Heart left ventricle (tissue), 16 donors: ENCODE results near the gene MAN2A1. TPM values are rescaled to one million over a fixed set of nuclear protein-coding genes. Genes with fewer than 3 reads are reported as not detected.
A peak's percentile ranks its signal among the peaks of the same experiment; 100 is the strongest.

Source experiments
- ATAC-seq, 4 donors: fragments of 200-7000 bp; cut with Tn5 transposase; one replicate each; pipeline ENCODE4 v1.9.1; 2020 to 2022; ENCODE audit warnings: moderate library complexity in 4 of 4, mild to moderate bottlenecking in 3 of 4, moderate number of reproducible peaks in 1 of 4
- DNase-seq, 5 donors: peaks; one replicate each; pipeline ENCODE4 v3.0.0-alpha.2; 2020
- H3K27ac ChIP-seq, 12 donors: fragments of 200-600 bp; sonication (generic) in 4 of 12; one replicate each; pipeline versions ENCODE4 v1.5.0 to v1.8.0; 2016 to 2022; ENCODE audit warnings: mild to moderate bottlenecking in 2 of 12
- H3K27me3 ChIP-seq, 9 donors: fragments of 200-600 bp; sonication (generic) in 2 of 9; one replicate each; pipeline versions ENCODE4 v1.5.1 to v1.8.0; 2016 to 2022; ENCODE audit warnings: mild to moderate bottlenecking in 3 of 9
- H3K36me3 ChIP-seq, 9 donors: fragments of 200-600 bp; sonication (generic) in 2 of 9; one replicate each; pipeline versions ENCODE4 v1.5.0 to v1.8.0; 2018 to 2022; ENCODE audit warnings: mild to moderate bottlenecking in 2 of 9
- H3K4me1 ChIP-seq, 12 donors: fragments of 200-600 bp; sonication (generic) in 4 of 12; one replicate each; pipeline versions ENCODE4 v1.5.0 to v1.8.0; 2016 to 2022; ENCODE audit warnings: mild to moderate bottlenecking in 3 of 12
- H3K4me3 ChIP-seq, 12 donors: fragments of 200-600 bp; sonication (generic) in 4 of 12; one replicate each; pipeline versions ENCODE4 v1.5.0 to v1.8.0; 2017 to 2022; ENCODE audit warnings: mild to moderate bottlenecking in 9 of 12, moderate library complexity in 4 of 12
- H3K9me3 ChIP-seq, 12 donors: fragments of 200-600 bp; sonication (generic) in 4 of 12; one replicate each; pipeline versions ENCODE4 v1.5.0 to v1.8.0; 2016 to 2022; ENCODE audit warnings: mild to moderate bottlenecking in 1 of 12
- CTCF ChIP-seq, 12 donors: fragments of 200-600 bp; sonication (generic) in 4 of 12; IDR thresholded peaks; one replicate each; pipeline versions ENCODE4 v1.5.0 to v1.8.0; 2018 to 2022; ENCODE audit warnings: antibody characterized with exemption in 12 of 12, mild to moderate bottlenecking in 5 of 12
- POLR2A ChIP-seq, 2 donors: fragments of 450-650 bp; IDR thresholded peaks; one replicate each; pipeline ENCODE4 v1.6.1; 2017; ENCODE audit warnings: antibody characterized with exemption in 2 of 2, mild to moderate bottlenecking in 2 of 2, moderate library complexity in 2 of 2
- WGBS, 4 donors: extraction: QIAGEN DNeasy Blood & Tissue Kit in 2 of 4; methylation state at CpG; one replicate each; pipeline versions ENCODE4 v1.1.5 to v1.1.7; 2013 to 2018; 5-methylcytosine and 5-hydroxymethylcytosine counted together
- intact Hi-C, 10 donors: fragments of 100-400 bp; cut with DNase I; formaldehyde crosslinking; loops; one replicate each; pipeline versions ENCODE4 v1.11.1 to v1.14.2; 2022
- polyA plus RNA-seq, 2 donors: library from polyadenylated mRNA; stranded (reverse); fragments of 200-250 nt; gene quantifications; one replicate each; pipeline ENCODE4 v1.2.3, GENCODE V29; 2013
- total RNA-seq, 9 donors: library from RNA; depleted of rRNA in 2 of 9; stranded (reverse); fragments of >200 nt in 2 of 9; fragmentation: NEBNext Ultra II Directional in 3 of 9; extraction: Animal tissue kit (Norgen Biotek cat#: 25700) in 3 of 9; gene quantifications; one replicate each; pipeline versions ENCODE4 v1.1.0 to v1.2.4, GENCODE V29; 2016 to 2023
- donor health status: ischemic (EF 13 %, LVEDD 7.1; RV severe dilation, severe dysfunction).
- donor health status: healthy with polysubstance abuse.
- donor health status: DM: no; HTN: yes; CAD: no.
- donor health status: DM: no; HTN: no; CAD: no.
- donor health status: ischemic (EF 25% LVEDD 6.9; RV normal size, moderate dysfunction).
- donor health status: ischemic (EF 25% LVEDD 5.7; RV mildly dilated, moderate dysfunction).
- donor health status: healthy.
- donor health status: DM: yes; HTN: yes; CAD: no.
- donor health status: ischemic (EF 35%, LVEDD 5.7; RV mildly dilated, moderate dysfunction).
- donor health status: nonischemic (EF 11% LVEDD 7.7; RV severe dilation, severe dysfunction).
- donor health status: DM: yes; HTN: yes; CAD: no.
- donor health status: PGD.
- donor health status: ischemic (EF 29% LVEDD 5.4; RV normal size, mild dysfunction).
- donor health status: nonischemic (EF 23%, LVEDD 6.1; RV moderate dilation, normal function).

MAN2A1 gene
- total and polyA plus RNA-seq, 11 donors, result 2.0 to 22.9 (median 7.8) TPM

GRCh38 chr5:109676920-109677319 is 12.8 kb upstream of the MAN2A1 start:
- Histone ChIP-seq H3K27me3 (peaks cover 0 to 9% (median 0%) of the 10 kb centered on the region in 9 donors), H3K9me3 (no peaks in the 10 kb centered on the region), H3K4me1 (no peaks in the 10 kb centered on the region), H3K27ac (no peak overlapping the region), H3K4me3 (no peak overlapping the region), H3K36me3 (no peaks in the 10 kb centered on the region)
- ATAC-seq (peak in 2 of 4 donors; percentile 59 to 77), DNase-seq (peak in 1 of 5 donors; percentile 28)
- intact Hi-C loops, result no loop called here
- WGBS, 4 donors, result 77 to 91% (median 86%) methylated on average over 5 of the region's 5 CpGs
- TF ChIP-seq POLR2A (IDR thresholded peaks at IDR 0.05) (no peak), CTCF (IDR thresholded peaks at IDR 0.05) (no peak)

- WGBS, 4 donors, result 93 to 97% (median 95%) methylated on average over 3 of the region's 3 CpGs
- Histone ChIP-seq H3K36me3 (no peaks in the 10 kb centered on the region), H3K27ac (no peak overlapping the region), H3K4me1 (no peaks in the 10 kb centered on the region), H3K4me3 (no peak overlapping the region), H3K27me3 (peaks cover 0 to 9% (median 0%) of the 10 kb centered on the region in 9 donors), H3K9me3 (no peaks in the 10 kb centered on the region)
- DNase-seq, result no peak
- ATAC-seq, result no peak
- intact Hi-C loops, result no loop called here
- no peak for TF ChIP-seq CTCF (IDR thresholded peaks at IDR 0.05)
- TF ChIP-seq POLR2A (IDR thresholded peaks at IDR 0.05), result no peak
These were observed 11.3 kb upstream of the MAN2A1 start for GRCh38 chr5:109678447-109678846.

- no peak for TF ChIP-seq POLR2A (IDR thresholded peaks at IDR 0.05)
- TF ChIP-seq CTCF (IDR thresholded peaks at IDR 0.05), result no peak
- WGBS, 4 donors, result 93 to 99% (median 96%) methylated on average over 3 of the region's 3 CpGs
- DNase-seq, result no peak
- ATAC-seq, result no peak
- H3K27ac ChIP-seq, result no peak overlapping the region
- intact Hi-C loops, result loop anchor here in 1 of 10 donors (10.0 kb wide), 2 partner anchors 197 to 937 kb away; partner anchors contain the start of gene FER
- H3K9me3 ChIP-seq, result no peaks in the 10 kb centered on the region
- H3K36me3 ChIP-seq, result no peaks in the 10 kb centered on the region
- no peaks in the 10 kb centered on the region for H3K27me3 ChIP-seq
- no peak overlapping the region for H3K4me3 ChIP-seq
- no peaks in the 10 kb centered on the region for H3K4me1 ChIP-seq
These were observed 8.0 kb upstream of the MAN2A1 start for GRCh38 chr5:109681763-109682162.

GRCh38 chr5:109682383-109682782 is 7.3 kb upstream of the MAN2A1 start:
- H3K4me1 ChIP-seq, result no peaks in the 10 kb centered on the region
- no peaks in the 10 kb centered on the region for H3K9me3 ChIP-seq
- no peak overlapping the region for H3K27ac ChIP-seq
- 66 to 91% (median 89%) methylated on average over 2 of the region's 2 CpGs for WGBS, 4 donors
- intact Hi-C loops, result loop anchor here in 1 of 10 donors (10.0 kb wide), 2 partner anchors 198 to 938 kb away; partner anchors contain the start of gene FER
- H3K4me3 ChIP-seq, result no peak overlapping the region
- TF ChIP-seq POLR2A (IDR thresholded peaks at IDR 0.05), result no peak
- no peak for TF ChIP-seq CTCF (IDR thresholded peaks at IDR 0.05)
- no peaks in the 10 kb centered on the region for H3K36me3 ChIP-seq
- ATAC-seq, result no peak
- H3K27me3 ChIP-seq, result no peaks in the 10 kb centered on the region
- no peak for DNase-seq
